Ovary (tissue), 3 donors: ENCODE results near the gene APBB2.

ENCODE experiments used
- POLR2A ChIP-seq: fragments of 450-650 bp; IDR thresholded peaks from one replicate; pipeline ENCODE4 v1.6.1; 2017; ENCODE audit warnings: antibody characterized with exemption, mild to moderate bottlenecking, moderate library complexity
- TF ChIP-seq, protein P1 (sequence below), 3 donors: fragments of 450-650 bp in 2 of 3; fragments of 200-600 bp in 1 of 3; IDR thresholded peaks; one replicate each; pipeline versions ENCODE4 v1.5.1 to v1.8.0; 2016 to 2022; ENCODE audit warnings: antibody characterized with exemption in 3 of 3, mild to moderate bottlenecking in 1 of 3
- donor health status: DM: no; HTN: no; CAD: no.

DNA sequence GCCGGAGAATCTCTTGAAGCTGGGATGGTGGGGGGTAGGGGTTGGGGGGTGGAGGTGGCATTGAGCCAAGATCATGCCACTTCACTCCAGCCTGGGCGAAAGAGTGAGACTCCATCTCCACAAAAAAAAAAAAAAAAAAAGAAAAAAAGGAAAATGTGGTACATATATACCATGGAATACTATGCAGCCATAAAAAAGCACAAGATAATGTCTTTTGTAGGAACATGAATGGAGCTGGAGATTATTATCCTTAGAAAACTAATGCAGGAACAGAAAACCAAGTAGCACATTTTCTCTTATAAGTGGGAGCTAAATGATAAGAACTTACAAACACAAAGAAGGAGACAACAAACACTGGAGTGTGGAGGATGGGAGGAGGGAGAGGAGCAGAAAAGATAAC lies 188.5 kb downstream of the APBB2 start:
- TF ChIP-seq, protein P1, sequence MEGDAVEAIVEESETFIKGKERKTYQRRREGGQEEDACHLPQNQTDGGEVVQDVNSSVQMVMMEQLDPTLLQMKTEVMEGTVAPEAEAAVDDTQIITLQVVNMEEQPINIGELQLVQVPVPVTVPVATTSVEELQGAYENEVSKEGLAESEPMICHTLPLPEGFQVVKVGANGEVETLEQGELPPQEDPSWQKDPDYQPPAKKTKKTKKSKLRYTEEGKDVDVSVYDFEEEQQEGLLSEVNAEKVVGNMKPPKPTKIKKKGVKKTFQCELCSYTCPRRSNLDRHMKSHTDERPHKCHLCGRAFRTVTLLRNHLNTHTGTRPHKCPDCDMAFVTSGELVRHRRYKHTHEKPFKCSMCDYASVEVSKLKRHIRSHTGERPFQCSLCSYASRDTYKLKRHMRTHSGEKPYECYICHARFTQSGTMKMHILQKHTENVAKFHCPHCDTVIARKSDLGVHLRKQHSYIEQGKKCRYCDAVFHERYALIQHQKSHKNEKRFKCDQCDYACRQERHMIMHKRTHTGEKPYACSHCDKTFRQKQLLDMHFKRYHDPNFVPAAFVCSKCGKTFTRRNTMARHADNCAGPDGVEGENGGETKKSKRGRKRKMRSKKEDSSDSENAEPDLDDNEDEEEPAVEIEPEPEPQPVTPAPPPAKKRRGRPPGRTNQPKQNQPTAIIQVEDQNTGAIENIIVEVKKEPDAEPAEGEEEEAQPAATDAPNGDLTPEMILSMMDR (IDR thresholded peaks at IDR 0.05) = no peak
- TF ChIP-seq POLR2A = no peak
